HG02852 (cell line): ENCODE measurements around the gene RBM20.
"Not testable (repeated sequence)": the region's sequence is repeated elsewhere in the genome, so short reads cannot be mapped to it uniquely, and the experiment has no call there.

Experiments used
- ATAC-seq: cut with Tn5 transposase; IDR thresholded peaks from one replicate; pipeline ENCODE4 v1.9.1; 2021; ENCODE audit warnings: mild to moderate bottlenecking, moderate library complexity; ENCODE audit not compliant: unreplicated experiment

RBM20 gene

DNA sequence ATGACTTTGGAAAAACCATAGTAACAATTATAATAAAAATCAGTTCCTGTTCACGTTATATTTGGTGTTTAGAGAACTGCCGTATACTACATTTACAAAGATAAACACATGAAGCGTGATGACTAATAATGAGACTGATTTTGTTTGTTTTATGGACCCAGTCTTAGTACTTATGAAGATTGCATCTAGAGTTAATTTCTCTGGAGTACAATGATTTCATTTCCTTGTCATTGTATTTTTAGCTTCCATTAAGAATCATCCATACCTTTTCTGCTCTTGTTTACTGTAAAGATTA, 2.9 kb downstream of the RBM20 start:
- ATAC-seq: no peak

DNA sequence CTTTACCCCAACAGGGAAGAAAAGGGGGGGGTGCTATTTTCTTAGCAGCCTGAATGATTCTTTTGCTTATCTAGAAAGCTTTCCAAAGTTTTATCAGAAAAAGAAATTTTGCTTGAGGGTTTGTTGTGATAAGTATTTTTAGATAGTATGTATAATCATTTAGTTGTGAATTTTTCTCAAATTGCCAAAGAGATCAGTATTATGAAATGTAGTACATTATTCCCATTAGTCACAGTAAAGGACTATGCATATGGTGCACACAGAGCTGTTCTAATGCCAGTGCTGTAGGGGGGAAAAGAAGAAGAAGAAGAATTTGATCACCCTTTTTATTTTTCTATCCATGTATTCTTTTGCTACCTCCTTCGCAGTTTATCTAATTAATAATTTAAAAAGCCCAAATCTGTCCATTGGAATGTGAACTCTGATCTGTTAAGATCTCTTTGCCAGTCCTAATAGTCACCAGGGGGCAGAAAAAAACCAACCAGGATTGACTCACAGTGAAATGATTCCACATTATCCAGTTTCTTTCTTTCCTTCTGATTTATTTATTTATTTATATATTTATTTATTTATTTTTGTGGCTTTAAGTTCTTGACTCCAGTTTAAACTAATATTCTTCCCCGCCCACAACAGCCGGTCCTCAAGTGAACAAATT, 4.7 kb downstream of the RBM20 start:
- no peak for ATAC-seq

DNA sequence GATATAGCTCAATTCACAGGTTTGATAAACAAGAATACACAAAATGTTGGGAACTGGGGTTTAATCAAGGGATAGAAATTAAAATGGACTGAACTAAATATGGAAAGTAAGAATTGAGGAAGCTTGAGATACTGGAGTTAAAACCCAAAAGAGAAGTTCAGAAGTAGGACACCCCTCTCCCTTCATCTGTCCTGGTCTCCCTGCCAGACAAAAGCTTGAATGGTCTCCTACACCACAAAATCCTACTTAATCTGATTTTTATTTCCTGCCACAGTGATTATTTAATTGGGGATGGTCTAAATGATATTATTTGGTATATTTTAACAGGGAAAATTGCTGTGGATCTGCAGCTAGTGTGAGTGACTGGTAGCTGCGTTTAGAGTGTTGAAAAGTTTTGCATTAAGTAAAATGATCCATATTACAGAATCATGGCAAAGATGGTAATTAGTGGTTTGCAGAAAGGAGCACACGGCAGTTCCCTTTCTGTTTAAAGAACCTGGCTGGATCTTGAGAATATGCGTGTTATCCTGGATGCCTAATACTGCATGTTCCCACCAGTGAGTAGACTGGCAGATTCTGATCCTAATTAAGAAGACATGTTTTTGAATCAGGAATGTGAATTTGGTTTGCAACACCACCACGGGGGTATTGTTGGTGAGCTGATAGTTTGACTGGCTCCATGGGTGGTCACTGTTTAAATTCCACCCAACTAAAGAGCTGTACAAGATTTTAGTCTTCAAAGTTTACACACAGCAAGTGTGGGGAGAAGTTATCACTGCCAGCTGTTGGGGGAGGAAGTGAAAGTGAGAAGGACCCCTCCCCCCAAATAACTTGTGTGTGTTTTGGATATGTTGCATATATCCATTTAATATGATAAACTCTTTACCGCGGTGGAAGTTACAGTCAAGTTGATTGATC, 5.5 kb downstream of the RBM20 start:
- ATAC-seq: no peak

DNA sequence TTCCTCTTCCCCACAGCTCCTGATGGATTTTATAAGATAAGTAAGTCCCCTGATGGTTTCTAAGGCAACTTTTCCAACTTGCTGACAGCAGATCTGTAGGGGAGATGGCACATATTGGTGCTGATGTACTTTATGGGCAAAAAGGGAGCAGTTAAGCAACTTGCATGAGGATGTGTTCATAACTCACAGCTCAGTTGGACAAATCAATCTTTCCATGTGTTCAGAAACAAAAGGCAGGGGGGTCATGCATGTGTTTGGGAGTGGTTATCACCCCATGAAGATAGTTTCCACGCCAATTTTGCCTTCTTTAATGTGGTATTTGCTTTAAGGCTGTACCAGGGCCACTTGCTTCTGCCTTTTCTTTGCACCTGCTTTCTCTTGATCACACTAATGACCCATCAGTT, 6.1 kb downstream of the RBM20 start:
- no peak for ATAC-seq

DNA sequence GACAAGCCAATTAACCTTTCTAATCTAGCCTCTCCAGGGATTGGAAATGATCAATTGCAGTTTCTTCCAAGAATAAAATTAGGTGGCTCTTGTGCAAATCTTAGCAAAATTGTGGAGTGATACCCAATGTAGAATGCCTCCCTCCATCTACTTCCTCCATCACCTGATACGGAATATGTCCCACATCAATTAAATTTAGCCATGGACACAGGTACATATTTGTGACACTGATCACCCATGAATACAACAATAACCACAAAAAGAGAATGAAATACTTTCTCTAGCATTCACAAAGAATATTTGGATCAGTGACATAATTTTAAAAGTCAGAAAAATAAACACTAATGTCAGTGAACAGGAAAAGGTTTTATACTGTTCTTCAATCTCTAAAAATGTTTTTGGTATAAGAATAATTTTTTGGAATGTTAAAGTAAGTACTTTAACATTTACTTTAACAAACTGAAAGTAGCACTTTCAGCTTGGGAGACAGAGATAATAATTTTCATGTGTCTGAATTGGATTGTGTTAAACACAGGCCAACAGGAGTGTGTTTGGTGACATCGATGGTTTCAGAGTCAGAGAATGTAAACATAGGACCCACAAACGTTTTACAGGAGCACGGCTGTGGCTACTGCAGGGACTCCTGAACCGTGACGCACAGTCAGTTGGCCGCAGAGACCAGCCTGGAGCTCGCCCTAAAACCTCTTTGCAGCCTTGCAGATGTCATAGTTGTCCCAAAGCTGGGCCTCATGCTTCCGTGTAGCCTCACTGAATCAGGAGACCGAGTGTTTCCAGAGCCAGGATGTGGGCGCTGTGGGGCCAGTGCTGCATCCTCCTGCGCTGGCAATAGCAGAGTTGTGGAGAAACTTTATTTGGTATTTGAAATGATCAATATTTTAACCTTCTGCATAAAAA, 7.2 kb downstream of the RBM20 start:
- ATAC-seq: peak; percentile 84

DNA sequence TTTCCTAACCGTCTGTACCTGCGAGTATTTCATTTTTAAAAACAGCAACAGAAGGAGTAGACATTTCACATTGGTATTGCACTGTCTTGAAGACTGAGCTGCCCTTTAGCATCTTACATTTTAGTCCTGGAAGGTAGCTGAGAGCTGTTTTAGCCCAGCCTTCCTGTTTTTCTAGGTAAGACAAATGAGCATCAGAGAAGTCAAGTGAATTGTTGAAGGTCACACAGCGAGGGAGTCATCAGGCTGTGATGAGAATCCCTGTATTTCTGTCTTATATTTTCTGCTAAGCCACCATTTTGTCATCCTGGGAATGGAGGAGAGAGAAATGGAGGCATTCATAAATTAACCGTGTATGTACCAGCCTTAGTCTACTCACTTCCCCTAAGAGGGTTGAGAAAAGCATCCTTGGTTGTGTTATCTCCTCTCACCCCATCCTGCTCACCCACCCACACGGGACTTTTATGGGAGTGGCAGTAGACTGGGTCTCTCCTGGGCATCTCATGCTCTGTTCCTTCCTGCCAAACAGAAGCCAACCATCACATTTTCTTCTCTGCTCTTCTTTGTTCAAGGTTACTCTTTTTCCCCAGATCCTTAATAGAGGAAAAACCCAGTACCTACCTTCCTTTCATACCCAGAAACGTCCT, 8.5 kb downstream of the RBM20 start:
- no peak for ATAC-seq

DNA sequence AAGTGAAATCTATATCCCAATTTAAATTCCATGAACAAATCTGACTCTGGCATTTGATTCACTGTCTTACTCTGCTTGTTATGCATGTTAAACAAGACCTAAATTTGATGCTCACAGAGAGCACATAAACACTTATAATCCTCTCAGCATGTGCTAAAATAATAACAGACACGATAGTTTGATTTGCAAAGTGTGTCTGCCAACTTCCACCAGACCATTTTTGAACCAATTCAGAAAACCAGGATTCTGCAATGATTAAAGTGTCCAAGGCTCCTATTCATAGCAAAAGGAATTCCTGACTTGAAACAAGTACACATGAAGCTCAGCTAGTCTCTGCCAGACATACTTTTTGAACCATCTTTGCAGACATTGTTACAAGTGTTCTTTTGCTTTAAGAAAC, 11.2 kb downstream of the RBM20 start:
- no peak for ATAC-seq

DNA sequence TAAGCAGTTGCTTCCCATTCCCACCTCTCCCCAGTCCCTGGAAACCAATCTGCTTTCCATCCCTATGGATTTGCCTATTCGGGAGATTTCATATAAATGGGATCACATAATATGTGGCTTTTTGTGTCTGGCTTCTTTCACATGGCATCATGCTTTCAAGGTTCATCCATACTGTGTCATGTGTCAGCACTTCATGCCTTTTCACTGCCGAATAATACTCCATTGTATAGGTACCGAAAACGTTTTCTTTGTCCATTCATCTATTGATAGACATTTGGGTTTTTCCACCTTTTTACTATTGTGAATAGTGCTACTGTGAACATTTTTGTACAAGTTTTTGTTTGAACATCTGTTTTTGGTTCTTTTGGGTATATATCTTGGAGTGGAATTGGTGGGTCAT, 12.5 kb downstream of the RBM20 start:
- no peak for ATAC-seq

DNA sequence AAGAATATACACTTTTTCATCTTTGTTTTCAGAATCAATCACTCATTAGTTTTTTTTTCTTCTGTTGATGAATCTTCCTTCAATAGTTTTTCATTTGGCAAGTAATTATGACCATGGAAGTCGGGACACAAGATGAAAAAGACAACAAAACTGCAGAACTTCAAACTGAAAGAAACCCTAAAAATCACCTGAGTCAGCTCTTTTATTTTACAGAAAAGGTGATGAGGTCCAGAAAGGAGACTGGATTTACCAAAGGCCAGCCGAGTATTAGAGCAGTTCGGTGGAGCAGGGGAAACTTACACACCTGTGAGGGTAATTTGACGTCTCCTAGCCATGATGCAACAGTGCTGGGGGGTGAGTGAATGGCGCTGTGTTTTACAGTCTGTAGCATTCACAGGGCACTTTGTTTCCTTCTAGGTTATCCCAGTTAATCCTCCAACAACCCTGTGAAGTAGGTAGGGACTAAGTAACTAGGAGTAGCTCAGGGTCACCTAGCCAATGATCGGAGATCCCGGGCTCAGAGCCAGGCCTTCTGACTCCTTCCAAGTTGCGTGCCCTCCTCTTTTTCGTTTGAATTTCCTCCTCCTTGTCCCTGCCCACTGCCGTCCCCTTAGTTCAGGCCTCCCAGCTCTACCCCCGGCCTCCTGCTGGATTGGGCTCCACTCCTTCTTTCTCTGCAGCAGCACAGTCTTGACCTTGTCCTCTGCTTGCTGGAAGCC, 14.0 kb downstream of the RBM20 start:
- ATAC-seq: no peak

DNA sequence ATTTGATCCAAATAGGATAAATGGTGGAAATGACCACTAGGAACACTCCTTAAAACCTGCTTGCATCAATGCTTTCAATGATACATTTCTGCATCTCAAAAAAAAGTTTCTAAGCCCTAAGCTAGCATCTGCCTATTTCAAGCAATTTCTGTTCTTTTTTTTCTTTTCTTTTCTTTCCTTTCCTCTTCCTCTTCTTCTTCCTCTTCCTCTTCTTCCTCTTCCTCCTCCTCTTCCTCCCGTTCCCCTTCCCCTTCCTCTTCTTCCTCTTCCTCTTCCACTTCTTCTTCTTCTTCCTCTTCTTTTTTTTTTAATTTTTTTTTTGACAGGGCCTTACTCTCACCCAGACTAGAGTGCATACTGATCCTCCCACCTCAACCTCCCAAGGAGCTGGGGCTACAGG, 15.4 kb downstream of the RBM20 start:
- ATAC-seq: no peak

DNA sequence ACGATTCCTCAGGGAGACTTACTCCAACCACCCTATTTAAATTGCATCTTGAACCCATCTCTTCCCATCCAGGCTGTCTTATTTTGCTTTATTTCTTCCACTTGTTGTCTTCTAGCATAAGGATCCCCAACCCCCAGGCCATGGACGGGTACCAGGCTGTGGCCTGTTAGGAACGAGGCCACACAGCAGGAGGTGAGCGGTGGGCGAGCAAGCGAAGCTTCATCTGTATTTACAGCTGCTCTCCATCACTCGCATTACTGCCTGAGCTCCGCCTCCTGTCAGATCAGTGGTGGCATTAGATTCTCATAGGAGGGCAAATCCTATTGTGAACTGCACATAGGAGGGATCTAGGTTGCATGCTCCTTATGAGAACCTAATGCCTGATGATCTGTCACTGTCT, 16.2 kb downstream of the RBM20 start:
- not testable (repeated sequence) for ATAC-seq

DNA sequence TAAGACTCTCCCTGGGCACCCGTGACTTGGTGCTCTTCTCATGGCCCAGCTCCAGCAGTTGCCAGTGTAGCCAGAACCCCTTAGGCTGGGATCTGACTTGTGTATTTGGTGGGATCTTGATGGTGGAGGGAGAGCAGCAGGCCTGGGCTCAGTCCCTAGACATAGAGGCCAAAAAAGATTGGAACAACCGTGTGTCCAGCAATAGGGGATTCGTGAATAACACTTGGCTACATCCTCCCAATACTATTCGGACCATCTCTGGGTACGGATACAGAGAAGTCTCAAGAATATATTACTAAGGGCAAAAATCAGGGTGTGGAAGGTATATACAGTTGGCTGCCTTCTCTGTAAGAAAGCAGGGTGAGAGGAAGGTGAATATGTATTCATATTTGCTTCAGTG, 17.2 kb downstream of the RBM20 start:
- ATAC-seq: no peak

DNA sequence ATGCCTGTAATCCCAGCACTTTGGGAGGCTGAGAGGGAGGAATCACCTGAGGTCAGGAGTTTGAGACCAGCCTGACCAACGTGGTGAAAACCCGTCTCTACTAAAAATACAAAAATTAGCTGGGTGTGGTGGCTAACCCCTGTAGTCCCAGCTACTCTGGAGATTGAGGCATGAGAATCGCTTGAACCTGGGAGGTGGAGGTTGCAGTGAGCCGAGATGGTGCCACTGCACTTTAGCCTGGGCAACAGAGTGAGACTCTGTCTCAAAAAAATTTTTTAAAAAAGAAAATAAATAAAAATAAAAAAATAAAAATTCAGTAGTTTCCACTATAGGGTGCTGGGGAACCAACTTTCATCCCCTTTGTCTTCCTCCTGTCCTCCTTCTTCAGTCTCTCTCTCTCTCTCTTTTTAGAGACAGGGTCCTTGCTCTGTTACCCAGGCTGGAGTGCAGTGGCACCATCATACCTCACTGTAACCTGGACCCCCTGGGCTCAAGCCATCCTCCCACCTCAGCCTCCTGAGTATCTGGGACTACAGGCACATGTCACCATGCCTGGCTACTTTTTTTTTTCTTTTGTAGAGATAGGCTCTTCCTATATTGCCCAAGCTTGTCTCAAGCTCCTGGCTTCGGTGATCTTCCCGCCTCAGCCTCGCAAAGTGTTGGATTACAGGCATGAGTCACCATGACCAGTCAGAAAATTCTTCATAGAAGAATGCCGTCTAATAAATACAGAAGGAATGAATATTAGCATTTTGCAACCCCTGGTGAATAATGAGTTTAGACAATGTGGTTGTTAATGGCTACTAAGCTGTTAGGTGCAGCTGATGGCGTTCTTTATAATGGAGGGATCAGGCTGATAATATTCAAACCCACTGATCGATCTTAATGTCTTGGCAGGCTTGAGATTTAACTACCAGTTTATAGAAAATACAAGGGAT, 20.6 kb downstream of the RBM20 start:
- ATAC-seq: no peak

DNA sequence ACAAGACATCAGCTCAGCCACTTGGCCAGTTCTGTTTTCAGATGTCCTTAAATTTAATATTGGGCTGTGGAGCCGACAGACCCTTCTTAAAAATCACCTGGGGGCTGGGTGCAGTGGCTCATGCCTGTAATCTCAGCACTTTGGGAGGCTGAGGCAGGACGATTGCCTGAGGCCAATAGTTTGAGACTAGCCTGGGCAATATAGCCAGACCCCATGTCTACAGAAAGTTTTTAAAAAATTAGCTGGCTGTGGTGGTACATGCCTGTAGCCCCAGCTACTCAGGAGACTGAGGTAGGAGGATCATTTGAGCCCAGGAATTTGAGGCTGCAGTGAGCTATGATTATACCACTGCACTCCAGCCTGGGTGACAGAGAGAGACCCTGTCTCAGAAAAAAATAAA, 22.1 kb downstream of the RBM20 start:
- not testable (repeated sequence) for ATAC-seq

DNA sequence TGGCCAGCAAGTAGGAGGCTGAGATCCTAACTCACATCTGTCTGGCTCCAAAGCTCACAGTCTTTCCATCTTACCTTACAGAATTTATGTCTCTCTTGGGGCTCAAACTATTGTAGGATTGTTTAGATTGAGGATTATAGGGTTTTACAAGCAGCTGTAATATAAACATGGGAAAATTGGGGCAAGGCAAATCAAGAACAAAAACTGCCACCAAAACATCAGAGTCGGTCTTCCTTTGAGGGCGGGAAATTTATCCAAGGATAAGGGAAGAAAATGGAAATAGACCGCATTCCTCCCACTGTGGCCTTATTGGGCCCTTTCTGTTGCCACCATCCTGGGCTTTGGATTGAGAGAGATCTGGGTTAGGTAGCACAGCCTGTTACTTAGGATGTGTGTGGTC, 22.5 kb downstream of the RBM20 start:
- no peak for ATAC-seq

DNA sequence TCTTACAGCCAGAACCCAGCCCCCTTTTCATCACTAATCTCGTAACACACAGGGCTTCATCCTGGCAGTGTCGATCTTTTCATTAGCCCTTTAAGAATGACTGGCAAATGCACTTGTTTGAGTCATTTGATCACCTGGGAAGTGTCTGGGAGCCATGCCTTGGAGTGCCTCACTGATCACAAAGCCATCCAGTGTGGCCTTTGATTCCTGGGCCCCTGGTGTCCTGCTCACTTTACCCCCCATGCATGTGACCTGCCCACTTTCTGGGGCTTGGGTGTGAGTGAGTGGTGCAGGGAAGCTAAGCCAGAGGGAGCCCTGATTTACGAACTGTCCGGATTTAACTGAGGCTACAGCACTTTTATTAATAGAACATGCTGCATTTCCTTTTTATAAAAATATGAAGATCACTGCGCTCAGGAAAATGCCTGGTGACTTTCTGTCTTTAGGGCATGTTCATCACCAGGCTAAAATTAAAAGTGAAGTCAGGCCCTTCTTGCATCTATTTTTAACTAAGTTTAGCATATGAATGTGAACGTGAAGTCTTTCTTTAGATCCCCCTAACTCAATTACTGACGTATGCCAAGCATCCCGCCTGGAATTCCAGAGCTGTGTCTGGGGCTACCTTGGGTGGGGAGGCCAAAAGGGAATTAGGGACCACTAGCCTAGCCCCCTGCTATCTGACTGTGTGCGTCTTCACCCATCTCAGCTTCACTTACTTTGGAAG, 23.6 kb downstream of the RBM20 start:
- no peak for ATAC-seq

DNA sequence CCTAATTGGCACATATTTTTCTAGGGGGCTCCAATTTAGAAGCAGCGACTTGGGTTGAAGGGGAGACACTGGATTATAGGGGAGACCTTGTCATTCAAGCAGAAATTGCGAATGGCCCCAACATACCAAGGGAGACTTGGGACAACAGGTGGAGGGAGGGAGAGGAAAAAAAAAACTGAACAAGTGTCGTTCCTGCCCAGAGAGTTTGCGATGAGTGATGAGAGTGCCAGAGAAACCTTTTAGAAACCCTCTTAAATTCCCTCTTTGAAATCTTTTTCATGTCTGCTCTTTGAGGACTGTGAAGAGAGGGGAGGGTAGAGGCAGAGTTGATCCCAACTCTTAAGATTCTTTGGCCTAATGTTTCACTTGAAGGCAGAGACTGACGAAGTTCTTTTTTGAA, 24.3 kb downstream of the RBM20 start:
- ATAC-seq: no peak

DNA sequence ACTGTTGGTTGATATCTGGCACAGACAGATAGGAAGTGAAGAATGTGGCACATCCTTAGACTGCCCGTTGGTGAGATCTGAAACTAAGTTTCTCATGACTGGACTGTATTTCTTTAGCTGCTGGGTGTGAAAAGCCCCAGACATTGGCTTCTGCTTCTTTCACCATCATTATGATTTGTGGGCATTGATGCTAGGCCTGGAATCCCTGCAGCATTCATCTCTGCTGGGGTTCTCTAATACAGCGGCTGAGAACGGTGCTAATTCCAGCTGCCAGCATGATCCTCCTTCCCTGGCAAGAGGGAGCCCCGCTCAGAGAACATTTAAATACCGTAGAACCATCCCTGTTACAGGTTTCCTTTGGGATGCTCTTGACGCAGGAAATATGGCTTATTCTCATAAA, 26.2 kb downstream of the RBM20 start:
- no peak for ATAC-seq
